Body of pancreas (tissue), 4 donors: ENCODE measurements around the gene PTPN1. TPM values are rescaled to one million over a fixed set of nuclear protein-coding genes. Genes with fewer than 3 reads are reported as not detected.

Experiments used
- ATAC-seq: fragments of 150-250 bp; one replicate; pipeline ENCODE4 v1.9.1; 2016
- DNase-seq, 4 donors: peaks; one replicate each; pipeline ENCODE4 v3.0.0-alpha.2; 2019
- H3K27ac ChIP-seq, 4 donors: fragments of 200-600 bp; sonication (generic); 1 replicate in 3 of 4; 2 replicates in 1 of 4; pipeline versions ENCODE4 v1.5.1 to v1.6.1; 2016 to 2019; ENCODE audit warnings: mild to moderate bottlenecking in 1 of 4, mixed read lengths in 1 of 4, moderate library complexity in 1 of 4
- H3K27me3 ChIP-seq, 2 donors: fragments of 200-600 bp; sonication (generic); one replicate each; pipeline ENCODE4 v1.6.0; 2016; ENCODE audit warnings: mild to moderate bottlenecking in 1 of 2
- H3K36me3 ChIP-seq, 2 donors: fragments of 200-600 bp; sonication (generic); replicated peaks in 1 of 2; 2 replicates each; pipeline ENCODE4 v1.5.1; 2016; ENCODE audit warnings: low read depth in 2 of 2; ENCODE audit not compliant: insufficient read depth in 1 of 2
- H3K4me1 ChIP-seq: fragments of 200-600 bp; sonication (generic); one replicate; pipeline ENCODE4 v1.6.0; 2016
- H3K4me3 ChIP-seq, 2 donors: fragments of 200-600 bp; sonication (generic); 1 replicate in 1 of 2; 2 replicates in 1 of 2; pipeline ENCODE4 v1.5.1; 2016 to 2019
- H3K9me3 ChIP-seq, 3 donors: fragments of 200-600 bp; sonication (generic); 1 replicate in 2 of 3; 2 replicates in 1 of 3; pipeline ENCODE4 v1.5.1; 2016
- CTCF ChIP-seq, 7 experiments: fragments of 450-650 bp in 4 of 7; fragments of 200-600 bp in 3 of 7; sonication (generic) in 3 of 7; IDR thresholded peaks; one replicate each; pipeline ENCODE4 v1.5.1; 2016 to 2019; ENCODE audit warnings: antibody characterized with exemption in 7 of 7
- POLR2A ChIP-seq, 3 donors: fragments of 450-650 bp; IDR thresholded peaks; one replicate each; pipeline ENCODE4 v1.6.1; 2016; ENCODE audit warnings: antibody characterized with exemption in 3 of 3, mild to moderate bottlenecking in 2 of 3
- WGBS, 2 donors: methylation state at CpG; one replicate each; pipeline ENCODE4 v1.1.5; 2017; 5-methylcytosine and 5-hydroxymethylcytosine counted together
- intact Hi-C: fragments of 100-400 bp; cut with DNase I; formaldehyde crosslinking; loops from one replicate; pipeline ENCODE4 v1.15.1; 2023
- total RNA-seq, 2 donors: library from RNA; depleted of rRNA; stranded (reverse); fragments of >200 nt; gene quantifications; one replicate each; pipeline ENCODE4 v1.1.0, GENCODE V29; 2016

The PTPN1 gene
- total RNA-seq, 2 donors from 2014 or later: 9.1 to 10.2 TPM

DNA sequence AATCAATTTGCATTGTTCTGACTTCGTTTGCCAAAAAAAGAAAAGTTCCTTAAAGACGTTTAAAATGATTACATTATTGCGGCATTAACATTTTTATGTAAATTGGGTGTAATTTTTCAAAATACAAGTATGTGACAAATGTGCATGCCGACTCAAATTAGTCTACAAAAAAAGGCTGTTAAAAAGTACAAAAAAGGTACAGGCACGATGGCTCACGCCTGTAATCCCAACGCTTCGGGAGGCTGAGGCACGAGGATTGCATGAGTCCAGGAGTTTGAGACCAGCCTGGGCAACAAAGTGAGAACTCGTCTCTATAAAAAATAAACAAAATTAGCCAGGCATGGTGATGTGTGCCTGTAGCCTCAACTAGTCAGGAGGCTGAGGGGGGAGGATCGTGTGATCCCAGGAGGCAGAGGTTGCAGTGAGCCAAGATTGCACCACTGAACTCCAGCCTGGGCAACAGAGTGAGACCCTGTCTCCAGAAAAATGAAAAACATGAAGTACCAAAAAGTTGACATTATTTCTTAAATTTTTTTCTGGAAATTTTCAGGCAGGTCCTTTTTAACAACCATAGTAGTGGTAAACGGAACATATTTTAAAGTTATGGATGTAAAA is 90.2 kb downstream of the PTPN1 start:
- no peak for TF ChIP-seq POLR2A (IDR thresholded peaks at IDR 0.05)
- no peak for TF ChIP-seq CTCF (IDR thresholded peaks at IDR 0.05)
- DNase-seq (no peak), ATAC-seq (no peak)
- 74 to 76% methylated on average over 12 of the region's 12 CpGs for WGBS, 2 donors
- no peaks in the 10 kb centered on the region for H3K4me1 ChIP-seq
- H3K36me3 ChIP-seq: no peaks in the 10 kb centered on the region
- H3K9me3 ChIP-seq: no peaks in the 10 kb centered on the region
- intact Hi-C loops: no loop called here
- H3K27me3 ChIP-seq: no peaks in the 10 kb centered on the region
- no peak overlapping the region for H3K4me3 ChIP-seq
- H3K27ac ChIP-seq: no peak overlapping the region

DNA sequence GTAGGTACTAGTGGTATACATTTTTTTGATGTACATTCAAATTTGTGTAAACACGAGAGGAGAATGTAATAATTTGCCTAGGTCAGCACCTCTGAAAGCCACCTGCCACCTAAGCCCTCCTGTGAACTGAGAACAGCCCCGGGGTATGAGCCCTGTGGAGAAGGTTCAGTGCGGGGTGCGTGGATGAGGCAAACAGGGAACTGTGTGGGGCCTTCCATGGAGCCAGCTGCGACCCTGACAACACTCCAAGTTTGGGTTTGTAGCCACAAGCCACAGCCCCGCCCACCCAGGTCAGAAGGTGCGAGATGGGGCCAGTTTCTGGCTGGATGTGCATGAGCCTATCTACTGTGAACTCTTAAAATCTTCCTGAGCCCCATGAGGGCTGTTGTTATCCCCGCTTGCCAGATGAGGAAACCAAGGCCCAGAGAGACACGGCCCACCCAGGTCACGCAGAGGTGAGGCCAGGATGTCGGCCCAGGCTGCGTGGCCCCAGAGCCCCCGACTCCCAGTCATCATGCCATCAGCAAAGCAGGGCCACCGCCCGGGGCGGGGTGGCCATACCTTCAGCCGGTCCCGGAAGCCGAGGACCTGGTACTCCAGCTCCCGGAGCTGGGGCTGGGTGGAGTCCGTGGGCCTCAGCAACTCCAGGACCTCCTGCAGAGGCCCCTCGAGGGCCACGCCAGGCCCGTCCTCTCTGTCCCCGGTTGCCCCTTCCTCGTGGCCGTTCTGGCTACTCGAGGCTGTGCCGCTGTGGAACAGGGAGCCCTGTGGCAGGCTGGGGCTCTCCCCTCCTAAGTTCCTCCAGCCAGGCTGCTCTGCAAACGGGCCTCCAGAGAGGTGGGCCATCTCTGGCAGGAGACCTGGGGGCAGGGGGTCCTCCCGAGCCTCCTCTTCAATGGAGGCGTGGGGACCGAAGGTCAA is 91.6 kb downstream of the PTPN1 start:
- no peak for TF ChIP-seq POLR2A (IDR thresholded peaks at IDR 0.05)
- TF ChIP-seq CTCF (IDR thresholded peaks at IDR 0.05): no peak
- intact Hi-C loops: no loop called here
- H3K9me3 ChIP-seq: no peaks in the 10 kb centered on the region
- H3K27me3 ChIP-seq: no peaks in the 10 kb centered on the region
- H3K4me3 ChIP-seq: no peak overlapping the region
- no peak for ATAC-seq
- H3K36me3 ChIP-seq: no peaks in the 10 kb centered on the region
- no peaks in the 10 kb centered on the region for H3K4me1 ChIP-seq
- no peak overlapping the region for H3K27ac ChIP-seq
- DNase-seq: no peak
- WGBS, 2 donors: 74 to 88% methylated on average over 7 to 33 of the region's 33 CpGs

DNA sequence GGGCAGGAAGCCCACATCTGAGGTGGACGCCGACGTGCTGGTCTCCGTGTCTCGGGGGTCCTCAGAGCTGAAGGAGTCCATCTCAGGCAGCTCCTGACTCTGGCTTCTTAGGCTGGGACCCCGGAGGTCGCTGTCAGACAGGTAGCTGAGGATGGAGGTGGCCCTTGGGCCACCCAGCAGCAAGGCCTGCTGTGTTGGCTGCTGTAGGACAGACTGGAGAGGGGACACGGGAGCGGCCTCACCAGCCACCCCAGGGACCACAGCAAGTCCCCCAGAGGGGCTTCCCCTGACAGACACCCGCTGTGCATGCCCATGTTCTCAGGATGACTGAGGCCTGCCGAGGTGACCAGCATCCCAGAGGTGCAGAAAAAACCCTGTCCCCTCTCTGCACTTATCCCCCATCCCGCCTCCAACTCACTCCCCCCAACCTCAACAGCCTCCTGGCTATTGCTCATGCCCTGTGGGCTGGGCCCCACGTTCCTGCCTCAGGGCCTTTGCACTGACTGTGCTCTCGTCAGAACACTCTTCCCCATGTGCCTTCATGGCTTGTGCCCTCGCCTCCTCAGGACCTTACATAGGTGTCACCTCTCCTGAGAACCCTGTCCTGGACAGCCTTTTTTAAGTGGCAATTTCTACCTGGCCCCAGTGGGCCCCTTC is 92.4 kb downstream of the PTPN1 start:
- intact Hi-C loops: no loop called here
- 91 to 94% methylated on average over 7 to 10 of the region's 15 CpGs for WGBS, 2 donors
- Histone ChIP-seq H3K9me3 (no peaks in the 10 kb centered on the region), H3K27ac (no peak overlapping the region), H3K36me3 (no peaks in the 10 kb centered on the region), H3K4me1 (no peaks in the 10 kb centered on the region), H3K4me3 (no peak overlapping the region), H3K27me3 (no peaks in the 10 kb centered on the region)
- TF ChIP-seq CTCF (IDR thresholded peaks at IDR 0.05) (no peak), POLR2A (IDR thresholded peaks at IDR 0.05) (no peak)
- DNase-seq (no peak), ATAC-seq (no peak)

GRCh38 chr20:50604451-50604850 is 94.3 kb downstream of the PTPN1 start:
- TF ChIP-seq POLR2A (IDR thresholded peaks at IDR 0.05) (no peak), CTCF (IDR thresholded peaks at IDR 0.05) (no peak)
- 89 to 93% methylated on average over 7 to 12 of the region's 12 CpGs for WGBS, 2 donors
- no peaks in the 10 kb centered on the region for H3K27me3 ChIP-seq
- no peak overlapping the region for H3K27ac ChIP-seq
- no peak overlapping the region for H3K4me3 ChIP-seq
- H3K4me1 ChIP-seq: no peaks in the 10 kb centered on the region
- ATAC-seq: no peak
- H3K36me3 ChIP-seq: no peaks in the 10 kb centered on the region
- no peaks in the 10 kb centered on the region for H3K9me3 ChIP-seq
- DNase-seq: no peak
- intact Hi-C loops: no loop called here
